Trophoblast cell (in vitro differentiated cells and primary cell): ENCODE measurements around the gene SF3A1.

Source experiments
- DNase-seq, 2 donors: peaks; one replicate each; pipeline ENCODE4 v3.0.0-alpha.2; 2016
- H2AFZ ChIP-seq: 2 replicates; pipeline ENCODE4 v1.6.1; 2013; ENCODE audit warnings: low read length, moderate library complexity, mild to moderate bottlenecking; ENCODE audit not compliant: insufficient read depth, poor library complexity
- H2AK5ac ChIP-seq: 2 replicates; pipeline ENCODE4 v1.6.1; 2013; ENCODE audit warnings: mild to moderate bottlenecking, low read length
- H2BK120ac ChIP-seq: 2 replicates; pipeline ENCODE4 v1.6.1; 2013; ENCODE audit warnings: low read length, mild to moderate bottlenecking, moderate library complexity; ENCODE audit not compliant: insufficient read depth, poor library complexity
- H2BK12ac ChIP-seq: 2 replicates; pipeline ENCODE4 v1.6.1; 2013; ENCODE audit warnings: mild to moderate bottlenecking, low read length, moderate library complexity
- H2BK5ac ChIP-seq: 2 replicates; pipeline ENCODE4 v1.6.1; 2013; ENCODE audit warnings: low read length, low read depth, moderate library complexity, mild to moderate bottlenecking; ENCODE audit not compliant: poor library complexity
- H3K14ac ChIP-seq: 2 replicates; pipeline ENCODE4 v1.6.1; 2013; ENCODE audit warnings: mild to moderate bottlenecking, low read length
- H3K18ac ChIP-seq: 2 replicates; pipeline ENCODE4 v1.6.1; 2013; ENCODE audit warnings: mild to moderate bottlenecking, low read length
- H3K23ac ChIP-seq: 2 replicates; pipeline ENCODE4 v1.6.1; 2013; ENCODE audit warnings: low read length
- H3K27ac ChIP-seq: 2 replicates; pipeline ENCODE4 v1.5.1; 2013; ENCODE audit warnings: low read depth, mild to moderate bottlenecking, inconsistent platforms, low read length, moderate library complexity
- H3K27me3 ChIP-seq: 2 replicates; pipeline ENCODE4 v1.6.1; 2013; ENCODE audit warnings: inconsistent platforms, mild to moderate bottlenecking, low read length, moderate library complexity; ENCODE audit not compliant: insufficient read depth
- H3K36me3 ChIP-seq, 2 experiments: 1 replicate in 1 of 2; 2 replicates in 1 of 2; pipeline ENCODE4 v1.6.1; 2013; ENCODE audit warnings: low read length in 2 of 2, mild to moderate bottlenecking in 2 of 2, moderate library complexity in 1 of 2; ENCODE audit not compliant: insufficient read depth in 2 of 2, control insufficient read depth in 1 of 2
- H3K4ac ChIP-seq: 2 replicates; pipeline ENCODE4 v1.6.1; 2013; ENCODE audit warnings: low read depth, mild to moderate bottlenecking, low read length, moderate library complexity
- H3K4me1 ChIP-seq, 2 experiments: 1 replicate in 1 of 2; 2 replicates in 1 of 2; pipeline ENCODE4 v1.6.1; 2013; ENCODE audit warnings: low read length in 2 of 2, mild to moderate bottlenecking in 2 of 2, moderate library complexity in 1 of 2; ENCODE audit not compliant: insufficient read depth in 2 of 2, control insufficient read depth in 1 of 2
- H3K4me2 ChIP-seq: 2 replicates; pipeline ENCODE4 v1.6.1; 2013; ENCODE audit warnings: inconsistent platforms, mild to moderate bottlenecking, low read length, moderate library complexity
- H3K4me3 ChIP-seq: 2 replicates; pipeline ENCODE4 v1.5.1; 2013; ENCODE audit warnings: mild to moderate bottlenecking, low read depth, low read length, inconsistent platforms
- H3K79me1 ChIP-seq: one replicate; pipeline ENCODE4 v1.6.1; 2013; ENCODE audit warnings: low read length
- H3K79me2 ChIP-seq: 2 replicates; pipeline ENCODE4 v1.6.1; 2013; ENCODE audit warnings: low read length, mild to moderate bottlenecking; ENCODE audit not compliant: control insufficient read depth, insufficient read depth, poor library complexity
- H3K9ac ChIP-seq: 2 replicates; pipeline ENCODE4 v1.6.1; 2013; ENCODE audit warnings: mild to moderate bottlenecking, low read length
- H3K9me3 ChIP-seq: 2 replicates; pipeline ENCODE4 v1.6.1; 2013; ENCODE audit warnings: low read depth, mild to moderate bottlenecking, control low read depth, inconsistent platforms, low read length; ENCODE audit not compliant: insufficient read depth
- H4K12ac ChIP-seq: 2 replicates; pipeline ENCODE4 v1.6.1; 2013; ENCODE audit warnings: low read depth, mild to moderate bottlenecking, low read length, moderate library complexity
- H4K8ac ChIP-seq: 2 replicates; pipeline ENCODE4 v1.6.1; 2013; ENCODE audit warnings: low read depth, mild to moderate bottlenecking, low read length, moderate library complexity
- H4K91ac ChIP-seq: one replicate; pipeline ENCODE4 v1.6.1; 2013; ENCODE audit warnings: low read depth, mild to moderate bottlenecking, low read length, moderate library complexity
- WGBS: extraction: QIAGEN DNeasy Blood & Tissue Kit; methylation state at CpG from one replicate; pipeline ENCODE4 v1.1.7; 2013; ENCODE audit warnings: missing lambda C conversion rate; ENCODE audit not compliant: insufficient read length, insufficient coverage; ENCODE audit errors: extremely low coverage; 5-methylcytosine and 5-hydroxymethylcytosine counted together

SF3A1 gene

DNA sequence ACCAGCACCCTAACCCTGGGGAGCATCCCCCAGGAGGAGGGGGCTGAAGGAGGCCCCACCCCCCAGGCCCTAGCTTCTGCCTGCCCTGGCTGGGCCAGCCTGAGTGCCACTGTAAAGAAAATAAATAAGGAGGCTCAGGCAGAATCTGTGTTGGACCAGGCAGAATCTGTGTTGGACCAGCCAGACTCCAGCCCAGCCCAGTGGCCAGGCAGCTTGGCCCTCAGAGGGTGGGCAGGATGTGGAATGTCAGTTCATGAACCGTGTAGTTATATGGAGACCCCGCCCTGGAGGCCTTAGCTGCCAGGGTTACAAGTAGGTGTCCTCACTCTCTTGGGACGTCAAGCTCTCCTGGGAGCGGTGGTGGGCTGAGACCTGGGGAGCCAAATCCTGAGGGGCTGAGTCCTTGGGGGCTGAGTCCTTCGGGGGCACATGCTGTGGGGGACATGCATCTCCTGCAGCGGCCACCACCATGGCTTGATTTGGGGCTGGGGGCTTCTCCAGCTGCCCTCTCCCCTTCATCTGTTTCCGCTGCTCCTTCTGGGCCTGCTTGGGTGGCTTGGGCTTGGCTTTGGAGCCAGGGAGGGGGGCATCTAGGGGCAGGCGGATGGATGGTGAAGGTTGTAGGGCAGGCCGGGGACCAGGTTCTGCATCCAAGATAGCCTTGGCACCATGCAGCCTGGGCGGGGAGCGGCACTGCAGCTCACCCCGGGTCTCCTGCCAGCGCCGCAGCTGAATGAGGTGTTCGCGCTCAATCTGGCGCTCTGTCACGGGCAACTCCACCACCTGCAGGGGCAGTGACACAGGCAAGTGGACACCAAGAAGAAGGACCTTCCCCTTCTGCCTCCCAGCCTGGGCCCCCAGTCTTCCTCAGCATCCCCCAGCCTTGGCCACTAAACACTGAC, 64.4 kb downstream of the SF3A1 start:
- no peak overlapping the region for H4K8ac ChIP-seq
- no peaks in the 10 kb centered on the region for H3K9me3 ChIP-seq
- H3K27ac ChIP-seq, result no peak overlapping the region
- no peak overlapping the region for H3K18ac ChIP-seq
- no peak overlapping the region for H2BK5ac ChIP-seq
- no peak overlapping the region for H3K4me3 ChIP-seq
- no peak overlapping the region for H2AFZ ChIP-seq
- H3K27me3 ChIP-seq, result no peaks in the 10 kb centered on the region
- peaks cover 14% of the 10 kb centered on the region for H3K79me1 ChIP-seq
- no peak overlapping the region for H3K4ac ChIP-seq
- no peak overlapping the region for H2BK120ac ChIP-seq
- no peak overlapping the region for H3K9ac ChIP-seq
- H4K12ac ChIP-seq, result no peak overlapping the region
- no peak overlapping the region for H4K91ac ChIP-seq
- no peak overlapping the region for H3K4me2 ChIP-seq
- H3K36me3 ChIP-seq, result peaks cover 58 to 61% of the 10 kb centered on the region in 2 experiments
- no peak overlapping the region for H3K14ac ChIP-seq
- H3K23ac ChIP-seq, result no peak overlapping the region
- WGBS, result no CpG with 5 or more reads among the region's 18 CpGs
- no peak for DNase-seq
- no peak overlapping the region for H2BK12ac ChIP-seq
- peaks cover 24 to 33% of the 10 kb centered on the region in 2 experiments for H3K4me1 ChIP-seq
- H3K79me2 ChIP-seq, result peaks cover 6% of the 10 kb centered on the region
- no peak overlapping the region for H2AK5ac ChIP-seq

DNA sequence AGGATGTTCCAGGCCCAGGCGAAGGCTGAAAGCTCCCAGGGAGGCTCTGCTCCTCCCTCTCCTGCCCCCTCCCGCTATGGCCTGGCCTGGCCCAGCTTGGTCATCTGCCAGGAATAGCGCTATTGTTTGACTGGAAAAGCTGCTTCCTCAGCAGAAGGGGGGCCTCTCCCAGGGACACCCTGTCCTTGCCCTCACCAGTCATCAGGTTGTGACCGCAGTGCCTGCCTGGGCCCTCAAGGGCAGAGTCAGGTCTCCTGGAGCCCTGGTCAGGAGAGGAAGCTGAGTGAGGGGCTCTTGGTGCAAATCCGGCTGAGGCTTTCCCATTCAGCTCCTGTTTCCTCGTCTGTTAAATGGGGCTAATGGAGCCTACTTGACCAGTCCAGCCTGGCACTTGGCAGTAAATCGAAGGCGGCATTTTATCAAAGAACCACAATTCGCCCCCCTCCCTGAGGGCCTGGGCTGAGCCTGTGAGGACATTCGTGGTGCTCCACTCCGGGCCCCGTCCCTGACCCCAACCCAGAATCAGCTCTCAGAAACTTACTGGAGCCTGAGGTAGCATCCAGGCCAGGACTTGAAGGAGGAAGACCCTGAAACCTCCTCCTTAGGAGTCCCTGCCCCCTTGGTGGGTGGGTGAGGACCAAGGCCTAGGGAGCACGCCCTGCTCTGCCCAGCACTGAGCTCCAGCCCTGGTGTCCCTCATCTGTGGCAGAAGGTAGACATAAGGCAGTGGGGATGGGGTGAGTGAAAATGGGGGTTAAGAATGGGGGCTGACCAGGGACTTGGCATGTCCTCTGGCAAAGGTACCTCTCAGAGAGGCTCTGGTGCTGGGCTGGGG, 65.4 kb downstream of the SF3A1 start:
- H3K4ac ChIP-seq, result no peak overlapping the region
- H2BK5ac ChIP-seq, result no peak overlapping the region
- peaks cover 55 to 58% of the 10 kb centered on the region in 2 experiments for H3K36me3 ChIP-seq
- H4K8ac ChIP-seq, result no peak overlapping the region
- H3K27ac ChIP-seq, result peak overlapping the region; percentile 37
- H4K12ac ChIP-seq, result peak overlapping the region; percentile 12
- H3K79me1 ChIP-seq, result peaks cover 10% of the 10 kb centered on the region
- H2BK12ac ChIP-seq, result no peak overlapping the region
- H3K14ac ChIP-seq, result no peak overlapping the region
- H3K27me3 ChIP-seq, result no peaks in the 10 kb centered on the region
- no peak overlapping the region for H3K23ac ChIP-seq
- no peaks in the 10 kb centered on the region for H3K9me3 ChIP-seq
- no peak overlapping the region for H3K18ac ChIP-seq
- peaks cover 6% of the 10 kb centered on the region for H3K79me2 ChIP-seq
- H3K9ac ChIP-seq, result no peak overlapping the region
- H3K4me1 ChIP-seq, result peaks cover 24 to 27% of the 10 kb centered on the region in 2 experiments
- H2BK120ac ChIP-seq, result no peak overlapping the region
- peak; percentile 38 to 39 for DNase-seq
- H2AK5ac ChIP-seq, result no peak overlapping the region
- H4K91ac ChIP-seq, result peak overlapping the region; percentile 1
- WGBS, result no CpG with 5 or more reads among the region's 13 CpGs
- no peak overlapping the region for H3K4me3 ChIP-seq
- no peak overlapping the region for H2AFZ ChIP-seq
- H3K4me2 ChIP-seq, result no peak overlapping the region

DNA sequence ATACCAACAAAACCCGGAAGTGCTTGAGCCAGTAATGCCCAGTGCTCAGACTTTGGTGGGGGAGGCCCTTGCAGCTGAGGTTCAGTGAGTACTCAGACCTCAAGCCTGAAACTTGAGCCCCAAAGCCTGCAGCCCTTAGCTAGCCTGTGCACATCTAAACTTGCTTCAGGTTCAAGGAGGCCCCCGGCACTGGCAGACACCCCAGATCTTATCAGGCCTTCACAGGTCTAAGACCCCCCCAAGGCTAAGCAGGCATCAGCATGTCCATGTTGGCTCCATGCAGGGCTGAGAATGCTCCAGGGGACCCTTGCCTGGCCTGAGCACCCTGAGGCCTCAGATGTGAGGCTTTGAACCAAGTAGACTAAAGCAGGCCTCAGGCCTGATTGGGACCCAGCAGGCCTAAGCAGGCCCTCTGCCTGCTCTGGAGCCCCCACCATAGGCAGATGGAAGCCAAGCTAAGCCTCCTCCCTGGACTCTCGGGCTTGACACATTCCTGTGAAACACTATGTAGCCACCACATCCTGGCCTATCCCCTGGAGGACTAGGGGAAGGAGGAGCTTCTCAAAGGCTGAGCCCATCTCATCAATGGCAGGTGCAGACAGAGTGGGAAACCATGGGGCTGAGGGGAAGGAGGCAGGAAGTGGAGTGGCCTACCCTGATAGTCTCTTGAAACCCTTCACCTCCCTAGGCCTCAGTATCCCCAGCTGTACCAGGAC, 66.2 kb downstream of the SF3A1 start:
- H2BK12ac ChIP-seq, result no peak overlapping the region
- H3K18ac ChIP-seq, result peak overlapping the region; percentile 0
- H4K12ac ChIP-seq, result no peak overlapping the region
- H3K36me3 ChIP-seq, result peaks cover 55 to 57% of the 10 kb centered on the region in 2 experiments
- peak overlapping the region; percentile 26 for H3K14ac ChIP-seq
- no peak overlapping the region for H3K4me3 ChIP-seq
- H2BK120ac ChIP-seq, result no peak overlapping the region
- no peak overlapping the region for H3K4ac ChIP-seq
- H3K9me3 ChIP-seq, result peaks cover 3% of the 10 kb centered on the region
- H3K9ac ChIP-seq, result no peak overlapping the region
- H2AK5ac ChIP-seq, result peak overlapping the region; percentile 21
- H3K27me3 ChIP-seq, result no peaks in the 10 kb centered on the region
- peak overlapping the region; percentile 54 for H3K27ac ChIP-seq
- H3K79me1 ChIP-seq, result peaks cover 10% of the 10 kb centered on the region
- no peak overlapping the region for H4K8ac ChIP-seq
- H3K23ac ChIP-seq, result no peak overlapping the region
- DNase-seq, result peak; percentile 62 to 70
- H2BK5ac ChIP-seq, result no peak overlapping the region
- no CpG with 5 or more reads among the region's 3 CpGs for whole genome bisulfite sequencing
- no peak overlapping the region for H4K91ac ChIP-seq
- H3K4me2 ChIP-seq, result no peak overlapping the region
- H2AFZ ChIP-seq, result no peak overlapping the region
- peaks cover 6% of the 10 kb centered on the region for H3K79me2 ChIP-seq
- H3K4me1 ChIP-seq, result peaks cover 24 to 27% of the 10 kb centered on the region in 2 experiments

DNA sequence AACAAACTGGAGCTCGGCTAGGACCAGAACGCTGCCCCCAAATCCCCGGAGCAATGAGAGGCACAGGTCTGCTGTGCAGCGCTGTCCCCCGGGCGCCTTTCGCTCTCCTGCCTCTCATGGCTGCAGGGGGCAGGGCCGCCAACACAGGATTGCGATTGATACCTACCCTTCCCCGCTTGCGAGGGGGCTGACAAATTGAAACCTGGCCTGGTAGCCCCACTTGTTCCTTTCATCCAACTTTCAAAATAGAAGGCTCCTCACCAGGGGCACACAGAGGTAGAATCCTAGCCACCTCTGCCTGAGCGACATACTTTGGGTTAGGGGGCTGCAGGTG, 66.7 kb downstream of the SF3A1 start:
- H3K14ac ChIP-seq, result no peak overlapping the region
- H3K18ac ChIP-seq, result no peak overlapping the region
- no peak overlapping the region for H3K9ac ChIP-seq
- no peak overlapping the region for H2AK5ac ChIP-seq
- WGBS, result no CpG with 5 or more reads among the region's 12 CpGs
- peaks cover 10% of the 10 kb centered on the region for H3K79me1 ChIP-seq
- H3K4me3 ChIP-seq, result peak overlapping the region; percentile 33
- peak overlapping the region; percentile 61 for H3K4me2 ChIP-seq
- H3K4ac ChIP-seq, result no peak overlapping the region
- peaks cover 55 to 57% of the 10 kb centered on the region in 2 experiments for H3K36me3 ChIP-seq
- peaks cover 24 to 27% of the 10 kb centered on the region in 2 experiments for H3K4me1 ChIP-seq
- H2BK12ac ChIP-seq, result no peak overlapping the region
- peaks cover 3% of the 10 kb centered on the region for H3K9me3 ChIP-seq
- H3K23ac ChIP-seq, result no peak overlapping the region
- peaks cover 6% of the 10 kb centered on the region for H3K79me2 ChIP-seq
- peak overlapping the region; percentile 10 for H4K91ac ChIP-seq
- H2BK5ac ChIP-seq, result peak overlapping the region; percentile 7
- no peak overlapping the region for H4K12ac ChIP-seq
- H3K27me3 ChIP-seq, result no peaks in the 10 kb centered on the region
- DNase-seq, result no peak
- no peak overlapping the region for H2AFZ ChIP-seq
- H3K27ac ChIP-seq, result peak overlapping the region; percentile 54
- no peak overlapping the region for H2BK120ac ChIP-seq
- H4K8ac ChIP-seq, result peak overlapping the region; percentile 33
